ENCODE results near the gene CCL27. TPM values are rescaled to one million over a fixed set of nuclear protein-coding genes. Genes with fewer than 3 reads are reported as not detected.

CCL27 gene, protein sequence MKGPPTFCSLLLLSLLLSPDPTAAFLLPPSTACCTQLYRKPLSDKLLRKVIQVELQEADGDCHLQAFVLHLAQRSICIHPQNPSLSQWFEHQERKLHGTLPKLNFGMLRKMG
- total RNA-seq = under 1 TPM; 0.24 to 0.43 (median 0.26) TPM

DNA sequence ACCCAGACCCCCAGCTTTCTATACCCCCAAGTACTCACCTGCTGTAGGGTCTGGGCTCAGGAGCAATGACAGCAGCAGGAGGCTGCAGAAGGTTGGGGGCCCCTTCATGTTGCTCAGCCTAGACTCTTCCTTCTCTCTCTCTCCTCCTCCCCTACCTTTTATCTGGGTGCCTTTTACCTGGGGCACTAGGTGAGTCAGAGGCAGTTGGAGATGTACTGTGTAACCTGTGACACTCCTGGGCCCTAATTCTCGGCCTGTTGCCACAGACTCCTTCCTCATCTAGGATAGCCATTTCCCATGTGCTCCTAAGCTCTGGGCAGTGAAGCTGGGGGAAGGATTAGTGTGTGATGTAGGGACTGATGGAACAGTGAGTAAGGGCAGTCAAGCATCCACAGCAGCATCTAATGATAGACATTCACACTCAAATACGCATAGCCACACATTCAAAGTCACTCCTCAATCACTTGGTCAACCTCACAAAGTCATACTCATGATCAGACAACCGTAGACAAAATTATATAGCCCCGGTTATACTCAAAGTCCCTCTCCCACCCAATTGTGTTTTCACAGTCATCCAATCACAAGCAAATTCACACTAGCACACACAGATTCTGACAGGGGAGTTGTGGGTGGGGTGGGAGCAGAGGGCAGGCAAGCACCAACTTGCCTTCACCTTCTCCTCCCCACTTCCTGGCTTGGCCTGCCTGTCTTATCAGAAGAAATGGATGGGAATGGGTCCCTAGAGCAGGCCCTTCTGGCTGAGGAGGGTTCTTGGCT, at the start of gene CCL27:
Gene CCL27 (minus strand): TSS at position 132 of the 777 bp plus-strand sequence. CDS start 24 bp downstream, at position 108.
- ATAC-seq (no peak), DNase-seq (no peak)
- Mint-ChIP-seq H3K9me3 (no peaks in the 10 kb centered on the region), H3K4me1 (ENCODE audit: low read depth) (peaks cover 49% of the 10 kb centered on the region), H3K36me3 (ENCODE audit: insufficient read depth) (peaks cover 4% of the 10 kb centered on the region), H3K4me3 (no peak within 1 kb of the TSS), H3K27me3 (ENCODE audit: low read depth) (no peaks in the 10 kb centered on the region)

DNA sequence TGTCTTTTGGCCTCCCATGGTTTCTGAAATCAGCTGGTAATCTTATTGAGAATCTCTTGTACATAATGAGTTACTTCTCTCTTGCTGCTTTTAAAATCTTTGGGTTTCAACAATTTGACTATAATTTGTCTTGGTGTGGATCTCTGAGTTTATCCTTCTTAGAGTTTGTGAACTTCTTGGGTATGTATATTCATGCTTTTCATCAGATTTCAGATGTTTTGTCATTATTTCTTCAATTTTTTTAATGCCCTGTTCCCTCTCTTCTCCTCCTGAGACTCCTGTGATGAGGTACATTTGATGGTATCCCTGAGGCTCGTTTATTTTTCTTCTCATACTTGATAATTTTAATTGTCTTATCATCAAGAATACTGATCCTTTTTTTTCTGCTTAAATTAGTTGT, 49.7 kb upstream of the CCL27 start:
- ATAC-seq (no peak), DNase-seq (no peak)
- Mint-ChIP-seq H3K4me3 (no peak overlapping the region), H3K9me3 (no peaks in the 10 kb centered on the region), H3K36me3 (ENCODE audit: insufficient read depth) (no peaks in the 10 kb centered on the region), H3K27me3 (ENCODE audit: low read depth) (peaks cover 14% of the 10 kb centered on the region), H3K4me1 (ENCODE audit: low read depth) (no peaks in the 10 kb centered on the region)

DNA sequence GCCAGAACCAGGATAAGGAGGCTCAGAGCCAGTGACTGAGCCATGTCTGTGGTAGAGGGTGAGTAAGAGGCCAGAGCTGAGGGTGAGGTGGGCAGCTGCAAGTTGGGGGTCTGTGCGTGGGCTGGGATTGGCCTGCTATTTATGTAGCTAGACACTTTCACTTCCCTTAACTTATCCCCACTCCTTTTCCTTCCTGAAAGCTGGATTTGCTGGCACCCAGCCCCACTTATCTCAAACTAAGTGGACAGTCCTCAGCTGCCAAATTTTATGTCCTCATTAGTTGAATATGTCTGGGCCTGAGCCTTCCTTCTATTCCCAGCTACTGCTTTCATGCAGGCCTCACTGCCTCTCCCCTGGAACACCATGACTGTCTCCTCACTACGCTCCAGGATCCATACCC, 47.6 kb upstream of the CCL27 start, which contains the start of gene CCL21:
Gene CCL21 (minus strand): TSS at position 114 of the 400 bp plus-strand sequence. CDS start 70 bp downstream, at position 44.
- no peaks in the 10 kb centered on the region for H3K9me3 Mint-ChIP-seq
- no peaks in the 10 kb centered on the region for H3K4me1 Mint-ChIP-seq (ENCODE audit: low read depth)
- ATAC-seq (no peak), DNase-seq (no peak)
- H3K27me3 Mint-ChIP-seq (ENCODE audit: low read depth) = peaks cover 14% of the 10 kb centered on the region
- no peak within 1 kb of the TSS for H3K4me3 Mint-ChIP-seq
- H3K36me3 Mint-ChIP-seq (ENCODE audit: insufficient read depth) = no peaks in the 10 kb centered on the region

DNA sequence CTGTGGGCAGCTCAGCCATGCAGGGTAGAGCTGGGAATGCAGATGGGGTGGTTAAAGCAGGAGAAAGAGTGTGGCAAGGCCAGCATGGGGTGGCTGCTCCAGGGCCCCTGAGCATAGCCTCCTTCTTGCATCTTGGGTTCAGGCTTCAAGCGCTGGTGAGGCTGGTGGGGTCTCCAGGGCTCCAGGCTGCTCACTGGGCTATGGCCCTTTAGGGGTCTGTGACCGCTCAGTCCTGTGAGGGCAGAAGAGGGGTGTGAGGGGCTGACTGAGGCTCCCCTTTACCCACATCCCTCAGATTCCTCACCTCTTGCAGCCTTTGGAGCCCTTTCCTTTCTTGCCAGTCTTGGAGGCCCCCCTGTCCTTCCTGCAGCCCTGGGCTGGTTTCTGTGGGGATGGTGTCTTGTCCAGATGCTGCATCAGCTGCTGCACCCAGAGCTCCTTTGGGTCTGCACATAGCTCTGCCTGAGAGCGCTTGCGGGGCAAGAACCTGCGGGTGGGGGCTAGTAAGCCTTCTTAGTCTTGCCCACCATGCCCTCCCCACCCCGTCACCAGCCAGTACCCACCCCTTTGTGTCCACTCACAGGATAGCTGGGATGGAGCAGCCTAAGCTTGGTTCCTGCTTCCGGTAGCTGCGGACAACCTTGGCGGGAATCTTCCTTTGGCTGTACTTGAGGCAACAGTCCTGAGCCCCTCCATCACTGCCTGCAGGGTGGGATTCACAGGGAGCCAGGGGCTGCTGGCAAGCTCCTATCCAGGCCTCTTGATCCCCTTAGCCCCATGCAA, 46.9 kb upstream of the CCL27 start:
- Mint-ChIP-seq H3K27me3 (ENCODE audit: low read depth) (peaks cover 8% of the 10 kb centered on the region), H3K9me3 (no peaks in the 10 kb centered on the region), H3K4me1 (ENCODE audit: low read depth) (no peaks in the 10 kb centered on the region), H3K4me3 (no peak overlapping the region), H3K36me3 (ENCODE audit: insufficient read depth) (no peaks in the 10 kb centered on the region)
- ATAC-seq (no peak), DNase-seq (no peak)

DNA sequence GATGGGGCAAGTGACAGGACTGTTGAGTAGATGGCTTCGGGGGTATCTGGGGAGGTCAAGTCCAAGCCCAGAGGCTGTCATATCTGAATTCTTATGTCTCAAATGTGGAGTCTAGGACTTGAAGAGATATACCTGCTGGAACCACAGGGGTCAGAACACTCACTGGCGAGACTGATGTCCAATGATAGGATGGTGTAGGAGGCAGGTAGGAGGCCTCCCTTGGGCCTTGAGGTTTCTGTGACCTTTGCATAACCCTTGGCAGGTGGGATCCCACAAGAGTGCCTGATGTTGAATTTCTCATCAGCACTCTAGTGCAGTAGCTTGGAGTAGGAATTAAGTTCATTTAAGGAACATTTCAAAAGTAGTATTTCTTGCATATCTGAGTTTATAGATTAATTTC, 44.7 kb upstream of the CCL27 start:
- Mint-ChIP-seq H3K4me3 (no peak overlapping the region), H3K27me3 (ENCODE audit: low read depth) (peaks cover 2% of the 10 kb centered on the region), H3K9me3 (no peaks in the 10 kb centered on the region), H3K4me1 (ENCODE audit: low read depth) (no peaks in the 10 kb centered on the region), H3K36me3 (ENCODE audit: insufficient read depth) (no peaks in the 10 kb centered on the region)
- no peak for DNase-seq
- no peak for ATAC-seq

DNA sequence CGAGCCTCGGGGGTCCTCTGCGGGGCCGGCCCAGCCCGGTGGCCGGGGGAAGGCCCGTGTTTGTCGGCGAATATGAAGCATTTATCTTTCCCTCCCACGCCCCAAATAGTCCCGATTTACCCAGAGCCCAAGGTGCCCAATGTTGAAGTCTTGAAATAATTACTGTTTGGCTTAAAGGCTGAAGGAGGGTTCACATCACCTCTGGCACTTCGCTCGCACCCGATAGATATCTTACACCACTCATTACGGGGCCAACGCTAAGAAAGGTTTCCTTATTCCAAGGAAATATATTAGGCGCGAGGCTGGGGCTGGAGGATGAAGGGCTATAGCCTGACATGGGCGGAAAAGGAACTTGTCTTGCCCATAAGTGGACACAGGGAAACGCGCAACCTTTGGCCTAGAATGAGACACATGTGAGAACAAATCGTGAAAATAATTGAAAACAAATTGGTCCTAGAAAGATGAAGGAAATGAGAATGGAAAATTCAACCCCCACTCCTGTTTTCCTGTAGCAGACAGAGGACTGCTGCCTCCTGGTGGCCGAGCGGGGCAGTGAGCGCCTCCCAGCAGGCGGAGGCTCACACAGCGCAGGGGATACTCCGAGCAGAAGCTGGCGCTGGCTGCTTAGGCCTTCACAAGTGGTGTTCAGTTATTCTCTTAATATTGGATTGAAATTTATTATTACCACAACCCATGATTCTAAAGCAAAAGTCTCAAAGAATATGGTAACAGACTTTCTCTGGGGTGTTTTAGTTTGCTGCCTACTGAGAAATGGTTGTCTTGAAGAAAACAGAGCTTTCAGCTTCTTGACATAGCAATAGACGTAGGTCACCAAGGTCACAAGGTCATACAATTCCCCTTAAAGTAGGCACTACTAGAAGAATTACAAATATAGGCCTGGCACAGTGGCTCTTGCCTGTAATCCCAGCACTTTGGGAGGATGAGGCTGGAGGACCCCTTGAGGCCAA, 39.6 kb upstream of the CCL27 start:
- H3K36me3 Mint-ChIP-seq (ENCODE audit: insufficient read depth) = no peaks in the 10 kb centered on the region
- peak; percentile 78 to 82 for ATAC-seq
- no peaks in the 10 kb centered on the region for H3K9me3 Mint-ChIP-seq
- peak; percentile 81 for DNase-seq
- peaks cover 7% of the 10 kb centered on the region for H3K27me3 Mint-ChIP-seq (ENCODE audit: low read depth)
- peak overlapping the region; percentile 72 for H3K4me3 Mint-ChIP-seq
- H3K4me1 Mint-ChIP-seq (ENCODE audit: low read depth) = peaks cover 5% of the 10 kb centered on the region

DNA sequence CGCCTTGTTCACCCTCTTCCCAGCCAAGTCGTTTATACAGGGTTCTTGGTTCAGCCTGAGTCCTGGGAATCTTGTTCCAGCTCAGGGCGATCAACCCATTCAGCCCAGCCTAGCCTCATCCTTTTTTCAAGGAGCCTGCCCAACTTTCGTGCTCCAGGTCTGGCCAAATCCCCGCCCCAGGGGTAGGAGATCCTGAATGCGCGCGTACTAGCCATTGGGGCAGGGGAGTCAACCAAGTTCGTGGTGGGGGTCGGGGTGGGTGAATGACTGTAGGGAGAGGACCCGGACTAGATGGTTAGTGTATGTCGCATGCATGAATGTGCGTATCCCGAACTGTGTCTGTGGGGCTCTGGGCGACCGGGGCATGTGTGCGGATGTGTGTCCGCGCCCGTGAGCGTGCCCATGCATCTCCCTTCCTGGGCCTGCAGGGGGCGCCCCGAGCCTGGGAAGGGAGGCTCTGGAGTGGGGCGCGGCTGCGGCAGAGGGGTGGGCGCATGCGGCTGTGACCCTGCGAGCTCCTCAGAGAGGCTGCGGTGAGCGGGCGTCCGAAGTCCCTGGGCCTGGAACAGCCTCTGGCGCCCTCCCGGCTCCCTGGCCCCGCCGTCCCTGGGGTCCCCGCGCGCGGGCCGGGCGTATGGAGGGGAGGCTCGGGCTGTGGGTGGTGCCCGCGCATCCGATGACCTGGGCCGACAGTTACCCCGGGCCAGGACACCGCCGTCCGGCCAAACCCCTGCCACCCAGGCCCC, 38.7 kb upstream of the CCL27 start:
- Mint-ChIP-seq H3K9me3 (no peaks in the 10 kb centered on the region), H3K4me3 (peak overlapping the region; percentile 72), H3K4me1 (ENCODE audit: low read depth) (peaks cover 5% of the 10 kb centered on the region), H3K36me3 (ENCODE audit: insufficient read depth) (no peaks in the 10 kb centered on the region), H3K27me3 (ENCODE audit: low read depth) (peaks cover 7% of the 10 kb centered on the region)
- peak; percentile 90 to 91 for ATAC-seq
- peak; percentile 72 for DNase-seq

DNA sequence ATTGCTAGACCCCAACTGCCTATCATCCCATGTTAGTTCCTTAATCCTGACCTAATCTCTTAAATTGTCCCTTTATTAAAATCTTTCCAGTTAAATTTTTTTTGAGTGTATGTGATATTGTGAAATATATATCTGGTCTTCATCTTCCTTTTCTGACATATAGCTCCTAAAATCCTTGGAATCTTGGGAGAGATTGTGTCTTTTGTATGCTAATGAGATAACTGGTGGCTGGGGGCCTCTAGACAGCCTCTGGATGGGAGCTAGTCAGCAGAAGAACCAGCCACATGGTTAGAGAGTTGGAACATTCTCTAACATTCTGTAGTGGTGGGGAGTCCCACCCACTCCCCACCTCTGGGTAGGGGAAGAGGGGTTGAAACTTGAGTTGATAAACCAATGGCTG, 32.4 kb upstream of the CCL27 start:
- H3K4me1 Mint-ChIP-seq (ENCODE audit: low read depth) = no peaks in the 10 kb centered on the region
- DNase-seq = no peak
- no peaks in the 10 kb centered on the region for H3K36me3 Mint-ChIP-seq (ENCODE audit: insufficient read depth)
- no peaks in the 10 kb centered on the region for H3K9me3 Mint-ChIP-seq
- peaks cover 1% of the 10 kb centered on the region for H3K27me3 Mint-ChIP-seq (ENCODE audit: low read depth)
- no peak overlapping the region for H3K4me3 Mint-ChIP-seq
- no peak for ATAC-seq

DNA sequence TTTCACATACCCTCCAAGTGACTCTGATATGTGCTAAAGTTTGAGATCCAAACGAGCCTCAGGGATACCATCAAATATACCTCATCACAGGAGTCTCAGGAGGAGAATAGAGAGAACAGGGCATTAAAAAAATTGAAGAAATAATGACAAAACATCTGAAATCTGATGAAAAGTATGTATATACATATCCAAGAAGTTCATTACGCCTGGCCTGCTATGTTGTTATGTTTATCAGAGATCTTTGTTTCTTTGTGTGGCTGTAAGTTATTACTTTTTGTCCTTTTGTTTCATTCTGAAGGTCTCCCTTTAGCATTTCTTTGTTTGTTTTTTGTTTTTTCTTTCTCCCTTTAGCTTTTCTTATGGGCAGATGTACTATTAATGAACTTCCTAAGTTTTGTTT, 31.1 kb upstream of the CCL27 start:
- H3K36me3 Mint-ChIP-seq (ENCODE audit: insufficient read depth) = no peaks in the 10 kb centered on the region
- no peaks in the 10 kb centered on the region for H3K4me1 Mint-ChIP-seq (ENCODE audit: low read depth)
- ATAC-seq (no peak), DNase-seq (no peak)
- peaks cover 3% of the 10 kb centered on the region for H3K27me3 Mint-ChIP-seq (ENCODE audit: low read depth)
- no peak overlapping the region for H3K4me3 Mint-ChIP-seq
- no peaks in the 10 kb centered on the region for H3K9me3 Mint-ChIP-seq

DNA sequence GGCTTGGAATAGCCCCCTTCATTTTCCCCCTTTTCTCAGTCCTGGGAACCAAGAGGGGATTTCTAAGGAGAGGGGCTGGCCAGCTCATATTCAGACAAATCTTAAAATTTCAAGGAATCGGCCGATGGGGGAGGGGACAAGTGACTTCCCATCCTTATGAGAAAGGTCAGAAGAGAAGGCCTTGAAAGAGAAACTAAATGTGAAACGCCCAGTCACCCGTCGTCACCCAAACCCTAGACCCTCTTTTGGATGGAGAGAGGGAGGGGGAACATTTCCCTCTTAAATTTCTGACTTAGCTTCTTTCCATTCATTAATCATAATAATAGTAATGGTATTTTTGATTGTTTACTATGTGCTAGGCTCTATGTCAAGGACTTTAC, 29.5 kb upstream of the CCL27 start:
- Mint-ChIP-seq H3K36me3 (ENCODE audit: insufficient read depth) (no peaks in the 10 kb centered on the region), H3K4me1 (ENCODE audit: low read depth) (no peaks in the 10 kb centered on the region), H3K27me3 (ENCODE audit: low read depth) (peaks cover 3% of the 10 kb centered on the region), H3K9me3 (no peaks in the 10 kb centered on the region), H3K4me3 (no peak overlapping the region)
- no peak for DNase-seq
- ATAC-seq = no peak

DNA sequence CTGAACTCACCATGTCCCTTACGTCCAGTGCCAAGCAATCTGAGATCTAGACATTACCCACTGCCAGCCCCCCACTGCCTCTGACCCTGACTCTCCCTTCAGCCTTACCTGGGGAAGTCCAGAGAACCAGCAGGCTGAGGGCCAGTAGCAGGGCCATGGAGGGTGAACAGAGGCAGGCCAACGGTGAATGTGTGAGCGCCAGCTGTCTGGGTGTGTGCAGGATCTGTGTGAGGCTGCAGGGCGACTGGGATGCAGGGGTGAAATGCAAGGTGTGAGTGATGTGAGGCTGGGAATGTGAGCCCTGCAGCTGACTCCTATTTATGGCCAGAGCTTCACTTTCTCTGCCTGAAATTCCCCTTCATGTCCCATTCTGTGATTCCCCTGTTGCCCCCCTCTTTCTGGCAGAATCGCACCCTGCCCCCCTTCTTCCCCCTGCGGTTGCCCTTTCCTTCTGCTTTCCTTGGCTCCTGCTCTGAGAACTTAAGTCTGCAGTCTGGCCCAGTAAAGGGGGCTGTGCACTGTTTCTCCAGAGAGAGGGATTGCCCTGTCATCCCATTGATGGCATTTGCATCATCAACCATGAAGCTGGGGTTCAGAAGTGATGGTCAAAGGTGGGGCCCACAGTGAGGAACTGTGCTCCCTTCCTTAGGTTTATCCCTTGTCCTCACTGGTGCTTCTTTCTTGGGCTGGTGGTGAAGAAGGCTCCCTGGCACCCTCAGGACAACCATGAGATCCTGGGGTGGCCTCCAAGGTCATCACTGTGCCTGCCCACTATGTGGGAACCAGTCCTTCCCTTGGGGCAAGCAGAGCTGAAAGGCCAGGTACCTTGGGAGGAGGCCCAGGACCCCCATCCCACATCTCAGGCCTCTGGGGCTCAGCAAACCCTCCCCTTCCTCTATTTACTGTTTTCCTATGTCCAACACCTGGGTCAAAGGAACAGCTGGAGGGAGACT, 28.8 kb upstream of the CCL27 start, which contains the start of gene CCL19:
Gene CCL19 (minus strand): TSS at position 294 of the 953 bp plus-strand sequence. CDS start 137 bp downstream, at position 157.
- ATAC-seq = no peak
- Mint-ChIP-seq H3K4me3 (no peak within 1 kb of the TSS), H3K36me3 (ENCODE audit: insufficient read depth) (no peaks in the 10 kb centered on the region), H3K27me3 (ENCODE audit: low read depth) (peaks cover 3% of the 10 kb centered on the region), H3K9me3 (no peaks in the 10 kb centered on the region), H3K4me1 (ENCODE audit: low read depth) (no peaks in the 10 kb centered on the region)
- no peak for DNase-seq

DNA sequence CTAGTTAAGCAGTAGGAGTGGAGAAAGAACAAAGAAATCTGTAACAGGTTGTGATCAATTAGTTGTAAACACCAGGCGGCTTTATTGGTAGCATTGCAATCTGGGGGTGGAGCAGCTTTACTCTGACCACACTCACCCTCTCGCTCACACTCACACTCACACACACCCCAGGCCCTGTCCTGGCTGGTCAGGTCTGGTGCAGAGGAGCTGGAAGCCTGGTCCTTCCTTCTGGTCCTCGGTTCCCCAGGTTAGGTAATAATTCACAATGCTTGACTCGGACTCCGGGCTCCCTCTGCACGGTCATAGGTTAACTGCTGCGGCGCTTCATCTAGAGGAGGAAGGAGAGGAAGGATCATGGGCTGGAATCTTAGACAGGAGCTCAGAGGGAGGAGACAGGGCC, 27.1 kb upstream of the CCL27 start:
- DNase-seq = no peak
- Mint-ChIP-seq H3K27me3 (ENCODE audit: low read depth) (peaks cover 2% of the 10 kb centered on the region), H3K4me1 (ENCODE audit: low read depth) (peaks cover 1% of the 10 kb centered on the region), H3K4me3 (no peak overlapping the region), H3K9me3 (no peaks in the 10 kb centered on the region), H3K36me3 (ENCODE audit: insufficient read depth) (no peaks in the 10 kb centered on the region)
- no peak for ATAC-seq
